Smooth muscle cell (in vitro differentiated cells): Measurements from ENCODE around the gene C19orf67. TPM values are rescaled to one million over a fixed set of nuclear protein-coding genes. Genes with fewer than 3 reads are reported as not detected.

Experiments used
- DNase-seq: peaks from one replicate; lab custom pipeline; 2025; ENCODE audit not compliant: unreplicated experiment; lab: John Stamatoyannopoulos, UW
- H2AFZ ChIP-seq: fragments of 200-600 bp; sonication (generic); 2 replicates; pipeline ENCODE4 v1.6.0; 2016; ENCODE audit warnings: antibody characterized with exemption, low read depth, mild to moderate bottlenecking
- H3F3A ChIP-seq: fragments of 200-600 bp; sonication (generic); 2 replicates; pipeline ENCODE4 v1.6.0; 2017; ENCODE audit warnings: antibody characterized with exemption, low read depth
- H3K27ac ChIP-seq: fragments of 200-600 bp; sonication (generic); 2 replicates; pipeline ENCODE4 v1.5.1; 2016; ENCODE audit warnings: low read depth, mild to moderate bottlenecking
- H3K27me3 ChIP-seq: fragments of 200-600 bp; sonication (generic); 2 replicates; pipeline ENCODE4 v1.6.1; 2016; ENCODE audit warnings: low read depth, mild to moderate bottlenecking
- H3K36me3 ChIP-seq: fragments of 200-600 bp; sonication (generic); 2 replicates; pipeline ENCODE4 v1.5.1; 2016; ENCODE audit warnings: low read depth
- H3K4me1 ChIP-seq: fragments of 200-600 bp; sonication (generic); 2 replicates; pipeline ENCODE4 v1.5.1; 2016; ENCODE audit warnings: low read depth
- H3K4me2 ChIP-seq: fragments of 200-600 bp; sonication (generic); 2 replicates; pipeline ENCODE4 v1.6.0; 2016; ENCODE audit warnings: mild to moderate bottlenecking
- H3K4me3 ChIP-seq: fragments of 200-600 bp; sonication (generic); 2 replicates; pipeline ENCODE4 v1.5.1; 2016; ENCODE audit warnings: mild to moderate bottlenecking
- H3K79me2 ChIP-seq: fragments of 200-600 bp; sonication (generic); 2 replicates; pipeline ENCODE4 v1.6.0; 2016; ENCODE audit warnings: low read depth, mild to moderate bottlenecking
- H3K9ac ChIP-seq: fragments of 200-600 bp; sonication (generic); 2 replicates; pipeline ENCODE4 v1.6.0; 2016; ENCODE audit warnings: low read depth
- H3K9me3 ChIP-seq: fragments of 200-600 bp; sonication (generic); replicated peaks from 2 replicates; pipeline ENCODE4 v1.5.1; 2016; ENCODE audit warnings: low read depth
- H4K20me1 ChIP-seq: fragments of 200-600 bp; sonication (generic); 2 replicates; pipeline ENCODE4 v1.6.0; 2016; ENCODE audit warnings: low read depth
- WGBS: methylation state at CpG from one replicate; pipeline ENCODE4 v1.1.7; 2016; ENCODE audit warnings: low lambda C conversion rate; 5-methylcytosine and 5-hydroxymethylcytosine counted together
- polyA plus RNA-seq: library from polyadenylated mRNA; unstranded; fragments of >200 nt; fragmentation: Nextera tagmentation; extraction: Ambion mirVana; gene quantifications from 2 replicates; pipeline ENCODE4 v1.2.1, GENCODE V29; 2016
- total RNA-seq: library from RNA; depleted of rRNA; stranded (reverse); fragments of >200 nt; gene quantifications from 2 replicates; pipeline ENCODE4 v1.2.3, GENCODE V29; 2014
- TF ChIP-seq, protein P1 (sequence below): fragments of 200-600 bp; sonication (generic); IDR thresholded peaks from 2 replicates; pipeline ENCODE4 v1.5.1; 2017; ENCODE audit warnings: borderline replicate concordance, mild to moderate bottlenecking, antibody characterized with exemption; ENCODE audit not compliant: insufficient read depth, poor library complexity, severe bottlenecking

The C19orf67 gene
- total and polyA plus RNA-seq, 2 experiments from 2014 or later: 0.49 TPM; not detected in 1

DNA sequence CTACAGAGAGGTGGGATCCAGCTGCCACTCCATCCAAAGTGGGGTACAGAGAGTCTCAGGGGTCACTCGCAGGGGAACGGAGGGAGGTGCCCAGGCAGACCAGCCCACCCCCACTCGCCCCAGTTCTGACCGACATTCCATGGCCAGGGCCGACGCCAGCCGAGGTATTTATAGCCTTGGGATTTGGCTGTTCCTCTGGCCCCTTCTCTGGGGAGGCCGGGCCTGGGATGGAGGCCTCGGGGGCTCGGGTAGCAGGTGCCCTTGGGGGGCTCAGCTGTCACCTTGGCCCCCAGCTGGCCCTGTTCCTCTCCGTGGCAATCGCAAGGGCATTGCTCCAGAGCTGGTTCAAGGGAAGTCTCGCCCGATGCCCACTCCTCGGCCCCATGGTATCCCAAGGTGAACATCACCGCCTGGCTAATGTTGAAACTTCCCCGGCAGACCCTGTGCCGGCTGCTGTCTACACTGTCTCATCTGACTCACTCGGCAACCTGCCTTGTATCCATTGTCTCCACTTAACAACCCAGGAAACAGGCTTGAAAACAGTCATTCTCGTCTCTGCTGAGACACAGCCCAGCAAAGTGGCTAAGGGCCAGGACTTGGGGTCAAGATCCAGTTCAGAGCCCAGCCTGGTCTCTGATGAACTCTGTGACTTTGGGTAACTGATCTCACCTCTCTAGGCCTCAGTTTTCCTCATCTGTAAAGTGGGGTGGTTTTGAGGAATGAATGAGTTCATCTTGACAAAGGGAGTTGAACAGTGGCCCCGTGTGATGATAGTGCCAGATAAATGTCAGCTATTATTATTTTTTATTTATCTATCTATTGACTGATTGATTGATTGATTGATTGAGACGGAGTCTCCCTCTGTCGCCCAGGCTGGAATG lies 22.2 kb upstream of the C19orf67 start:
- H3K27me3 ChIP-seq: no peaks in the 10 kb centered on the region
- H3K9ac ChIP-seq: no peak overlapping the region
- no peak overlapping the region for H3K4me3 ChIP-seq
- 91% methylated on average over 23 of the region's 23 CpGs for WGBS
- TF ChIP-seq, protein P1, sequence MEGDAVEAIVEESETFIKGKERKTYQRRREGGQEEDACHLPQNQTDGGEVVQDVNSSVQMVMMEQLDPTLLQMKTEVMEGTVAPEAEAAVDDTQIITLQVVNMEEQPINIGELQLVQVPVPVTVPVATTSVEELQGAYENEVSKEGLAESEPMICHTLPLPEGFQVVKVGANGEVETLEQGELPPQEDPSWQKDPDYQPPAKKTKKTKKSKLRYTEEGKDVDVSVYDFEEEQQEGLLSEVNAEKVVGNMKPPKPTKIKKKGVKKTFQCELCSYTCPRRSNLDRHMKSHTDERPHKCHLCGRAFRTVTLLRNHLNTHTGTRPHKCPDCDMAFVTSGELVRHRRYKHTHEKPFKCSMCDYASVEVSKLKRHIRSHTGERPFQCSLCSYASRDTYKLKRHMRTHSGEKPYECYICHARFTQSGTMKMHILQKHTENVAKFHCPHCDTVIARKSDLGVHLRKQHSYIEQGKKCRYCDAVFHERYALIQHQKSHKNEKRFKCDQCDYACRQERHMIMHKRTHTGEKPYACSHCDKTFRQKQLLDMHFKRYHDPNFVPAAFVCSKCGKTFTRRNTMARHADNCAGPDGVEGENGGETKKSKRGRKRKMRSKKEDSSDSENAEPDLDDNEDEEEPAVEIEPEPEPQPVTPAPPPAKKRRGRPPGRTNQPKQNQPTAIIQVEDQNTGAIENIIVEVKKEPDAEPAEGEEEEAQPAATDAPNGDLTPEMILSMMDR: no peak
- peaks cover 5% of the 10 kb centered on the region for H3K4me1 ChIP-seq
- no peak overlapping the region for H3K4me2 ChIP-seq
- DNase-seq: no peak
- H3K9me3 ChIP-seq: no peaks in the 10 kb centered on the region
- H3F3A ChIP-seq: no peaks in the 10 kb centered on the region
- no peaks in the 10 kb centered on the region for H3K36me3 ChIP-seq
- H2AFZ ChIP-seq: no peak overlapping the region
- H3K27ac ChIP-seq: no peak overlapping the region
- H4K20me1 ChIP-seq: peaks cover 24% of the 10 kb centered on the region
- H3K79me2 ChIP-seq: peaks cover 4% of the 10 kb centered on the region

DNA sequence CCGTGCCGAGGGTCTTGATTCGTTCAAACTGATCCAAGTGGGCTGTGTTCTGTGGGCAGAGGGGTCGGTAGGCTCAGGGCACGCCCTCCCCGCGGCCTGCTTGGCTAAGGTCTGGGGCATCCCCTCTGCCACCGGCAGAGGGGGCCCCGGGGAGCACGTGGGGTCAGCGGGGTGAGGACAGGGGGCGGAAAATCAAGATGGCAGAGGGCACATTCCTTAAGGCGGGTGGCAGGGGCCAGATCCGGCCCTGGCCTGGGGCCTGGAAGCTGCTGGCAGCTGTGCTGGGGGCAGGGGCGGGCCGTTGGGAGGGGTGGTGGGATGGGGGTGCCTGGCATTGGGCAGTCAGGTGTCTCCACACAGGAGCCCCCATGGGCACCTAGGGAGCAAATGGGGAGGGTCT lies 21.3 kb upstream of the C19orf67 start:
- peaks cover 3% of the 10 kb centered on the region for H3K79me2 ChIP-seq
- H3K4me3 ChIP-seq: no peak overlapping the region
- H3K27ac ChIP-seq: no peak overlapping the region
- no peaks in the 10 kb centered on the region for H3F3A ChIP-seq
- H3K9ac ChIP-seq: no peak overlapping the region
- no peaks in the 10 kb centered on the region for H3K4me1 ChIP-seq
- no peaks in the 10 kb centered on the region for H3K27me3 ChIP-seq
- no peak for DNase-seq
- H3K4me2 ChIP-seq: no peak overlapping the region
- WGBS: 99% methylated on average over 12 of the region's 16 CpGs
- peaks cover 18% of the 10 kb centered on the region for H4K20me1 ChIP-seq
- H3K9me3 ChIP-seq: no peaks in the 10 kb centered on the region
- TF ChIP-seq, protein P1: no peak
- H2AFZ ChIP-seq: no peak overlapping the region
- H3K36me3 ChIP-seq: no peaks in the 10 kb centered on the region

DNA sequence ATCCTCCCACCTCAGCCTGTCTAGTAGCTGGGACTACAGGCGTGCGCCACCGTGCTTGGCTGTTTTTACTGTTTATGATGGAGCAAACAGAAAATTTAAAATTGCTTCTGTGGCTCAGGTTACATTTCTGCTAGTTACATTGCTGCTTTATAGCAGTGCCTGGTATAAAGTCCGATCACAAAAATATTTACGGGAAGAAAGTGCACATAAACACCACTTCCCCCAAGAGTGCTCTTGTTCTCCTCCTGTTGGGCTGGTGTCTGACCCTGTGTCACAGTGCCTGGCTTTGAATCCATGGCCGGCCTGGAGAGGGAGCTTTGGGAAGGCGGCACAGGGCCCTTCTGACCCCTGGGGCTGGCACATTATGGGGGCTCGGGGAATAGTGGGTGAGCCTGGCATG lies 20.1 kb upstream of the C19orf67 start:
- Histone ChIP-seq H3K4me1 (no peaks in the 10 kb centered on the region), H3F3A (no peaks in the 10 kb centered on the region), H3K27ac (no peak overlapping the region), H3K4me3 (no peak overlapping the region), H3K9me3 (no peaks in the 10 kb centered on the region), H2AFZ (no peak overlapping the region), H3K36me3 (no peaks in the 10 kb centered on the region), H3K9ac (no peak overlapping the region), H4K20me1 (peaks cover 16% of the 10 kb centered on the region), H3K27me3 (no peaks in the 10 kb centered on the region), H3K79me2 (peaks cover 3% of the 10 kb centered on the region), H3K4me2 (no peak overlapping the region)
- TF ChIP-seq, protein P1: no peak
- 98% methylated on average over 8 of the region's 8 CpGs for WGBS
- DNase-seq: no peak
